Keratinocyte (primary cell): ENCODE data around the gene LMCD1.

ENCODE experiments used
- CTCF ChIP-seq, 3 experiments: IDR thresholded peaks in 1 of 3; conservative IDR thresholded peaks in 1 of 3; optimal IDR thresholded peaks in 1 of 3; 2 replicates in 2 of 3; 3 replicates in 1 of 3; pipeline versions ENCODE3 to v1.5.1; 2011; ENCODE audit warnings: low read length in 3 of 3, mild to moderate bottlenecking in 3 of 3, moderate library complexity in 2 of 3, control low read depth in 1 of 3, inconsistent platforms in 1 of 3; ENCODE audit not compliant: insufficient read depth in 2 of 3; ENCODE audit errors: extremely low read depth in 1 of 3
- EZH2 ChIP-seq: IDR thresholded peaks from one replicate; pipeline ENCODE4 v1.6.1; 2012; ENCODE audit warnings: inconsistent platforms, mild to moderate bottlenecking, low read length, moderate library complexity

GRCh38 chr3:8561370-8561769, 59.7 kb downstream of the LMCD1 start:
- no peak for TF ChIP-seq CTCF (optimal IDR thresholded peaks at IDR 0.05 in 1 of 3, IDR thresholded peaks at IDR 0.05 in 1 of 3, conservative IDR thresholded peaks at IDR 0.05 in 1 of 3; ENCODE audit: extremely low read depth in 1 of 3, insufficient read depth in 2 of 3, low read length in 3 of 3)
- TF ChIP-seq EZH2 = no peak
